Neuronal stem cell (in vitro differentiated cells): ENCODE measurements around the gene SRCAP.

Source experiments
- DNase-seq: peaks from one replicate; pipeline ENCODE4 v3.0.0-alpha.2; 2013; ENCODE audit warnings: low spot score
- H2AFZ ChIP-seq: one replicate; pipeline ENCODE4 v1.6.1; 2013; ENCODE audit warnings: mild to moderate bottlenecking, low read length, inconsistent platforms
- H2AK5ac ChIP-seq: 2 replicates; pipeline ENCODE4 v1.6.1; 2013; ENCODE audit warnings: low read depth, mild to moderate bottlenecking, inconsistent platforms, low read length, moderate library complexity, mixed read lengths
- H2BK120ac ChIP-seq: 2 replicates; pipeline ENCODE4 v1.6.1; 2013; ENCODE audit warnings: low read depth, mild to moderate bottlenecking, inconsistent platforms, low read length, moderate library complexity, mixed read lengths
- H2BK12ac ChIP-seq: one replicate; pipeline ENCODE4 v1.6.1; 2013; ENCODE audit warnings: low read length, inconsistent platforms
- H2BK15ac ChIP-seq: 2 replicates; pipeline ENCODE4 v1.6.1; 2013; ENCODE audit warnings: mild to moderate bottlenecking, low read length, inconsistent platforms, mixed read lengths
- H2BK5ac ChIP-seq: one replicate; pipeline ENCODE4 v1.6.1; 2013; ENCODE audit warnings: inconsistent platforms, mild to moderate bottlenecking, low read length, moderate library complexity
- H3K14ac ChIP-seq: one replicate; pipeline ENCODE4 v1.6.1; 2013; ENCODE audit warnings: low read length, inconsistent platforms
- H3K18ac ChIP-seq: 2 replicates; pipeline ENCODE4 v1.6.1; 2013; ENCODE audit warnings: low read length, inconsistent platforms
- H3K23ac ChIP-seq: 2 replicates; pipeline ENCODE4 v1.6.1; 2013; ENCODE audit warnings: low read depth, mild to moderate bottlenecking, mixed read lengths, low read length, inconsistent platforms; ENCODE audit not compliant: poor library complexity
- H3K27ac ChIP-seq: replicated peaks from 3 replicates; pipeline ENCODE4 v1.5.1; 2013; ENCODE audit warnings: low read length, inconsistent platforms
- H3K27me3 ChIP-seq, 3 experiments: 2 replicates each; pipeline ENCODE4 v1.6.1; 2013; ENCODE audit warnings: low read length in 3 of 3, mild to moderate bottlenecking in 2 of 3, inconsistent platforms in 1 of 3, low read depth in 1 of 3, mixed read lengths in 1 of 3, moderate library complexity in 1 of 3; ENCODE audit not compliant: control insufficient read depth in 3 of 3, insufficient read depth in 3 of 3
- H3K36me3 ChIP-seq, 2 donors: replicated peaks in 1 of 2; 2 replicates each; pipeline ENCODE4 v1.6.1; 2013; ENCODE audit warnings: low read length in 2 of 2; ENCODE audit not compliant: control insufficient read depth in 2 of 2, insufficient read depth in 2 of 2
- H3K4ac ChIP-seq: 2 replicates; pipeline ENCODE4 v1.6.1; 2013; ENCODE audit warnings: inconsistent platforms, mild to moderate bottlenecking, low read length, moderate library complexity
- H3K4me1 ChIP-seq, 2 donors: 1 replicate in 1 of 2; 2 replicates in 1 of 2; pipeline ENCODE4 v1.6.1; 2013; ENCODE audit warnings: low read length in 2 of 2, low read depth in 1 of 2; ENCODE audit not compliant: control insufficient read depth in 2 of 2, insufficient read depth in 1 of 2
- H3K4me2 ChIP-seq: one replicate; pipeline ENCODE4 v1.6.1; 2013; ENCODE audit warnings: mild to moderate bottlenecking, low read length, inconsistent platforms; ENCODE audit not compliant: insufficient read depth, poor library complexity, severe bottlenecking
- H3K4me3 ChIP-seq, 2 donors: 2 replicates each; pipeline ENCODE4 v1.5.1; 2013; ENCODE audit warnings: low read length in 2 of 2, mild to moderate bottlenecking in 2 of 2, inconsistent platforms in 1 of 2, moderate library complexity in 1 of 2
- H3K79me1 ChIP-seq: one replicate; pipeline ENCODE4 v1.6.1; 2013; ENCODE audit warnings: low read depth, mild to moderate bottlenecking, inconsistent platforms, low read length, moderate library complexity
- H3K9ac ChIP-seq: one replicate; pipeline ENCODE4 v1.6.1; 2013; ENCODE audit warnings: mild to moderate bottlenecking, low read depth, low read length, inconsistent platforms; ENCODE audit not compliant: poor library complexity
- H3K9me3 ChIP-seq, 2 donors: replicated peaks in 1 of 2; 2 replicates each; pipeline versions ENCODE3 to v1.6.1; 2013; ENCODE audit warnings: low read length in 2 of 2, mild to moderate bottlenecking in 2 of 2, inconsistent platforms in 1 of 2, low read depth in 1 of 2, mixed read lengths in 1 of 2, moderate library complexity in 1 of 2; ENCODE audit not compliant: control insufficient read depth in 2 of 2, insufficient read depth in 1 of 2
- H4K8ac ChIP-seq: one replicate; pipeline ENCODE4 v1.6.1; 2013; ENCODE audit warnings: low read depth, mild to moderate bottlenecking, inconsistent platforms, low read length, moderate library complexity
- H4K91ac ChIP-seq: one replicate; pipeline ENCODE4 v1.6.1; 2013; ENCODE audit warnings: low read length, low read depth, mild to moderate bottlenecking, inconsistent platforms; ENCODE audit not compliant: poor library complexity
- WGBS, 2 donors: extraction: QIAGEN DNeasy Blood & Tissue Kit; methylation state at CpG; one replicate each; pipeline ENCODE4 v1.1.7; 2013; ENCODE audit warnings: missing lambda C conversion rate in 2 of 2, mixed read lengths in 1 of 2; ENCODE audit not compliant: insufficient read length in 2 of 2, insufficient replicate concordance in 1 of 2; ENCODE audit errors: extremely low coverage in 2 of 2; 5-methylcytosine and 5-hydroxymethylcytosine counted together

The SRCAP gene

GRCh38 chr16:30664616-30665109 lies 34.3 kb upstream of the SRCAP start:
- Histone ChIP-seq H2BK120ac (no peak overlapping the region), H3K4me1 (peaks cover 8 to 15% of the 10 kb centered on the region in 2 donors), H2BK12ac (no peak overlapping the region), H2BK5ac (no peak overlapping the region), H3K36me3 (peaks cover 62 to 88% of the 10 kb centered on the region in 2 donors), H4K91ac (no peak overlapping the region), H3K79me1 (peaks cover 8% of the 10 kb centered on the region), H3K27me3 (no peaks in the 10 kb centered on the region), H3K4me2 (no peak overlapping the region), H3K4ac (no peak overlapping the region), H3K9me3 (no peaks in the 10 kb centered on the region), H2AK5ac (no peak overlapping the region), H3K9ac (peak overlapping the region; percentile 36), H2BK15ac (no peak overlapping the region), H2AFZ (no peak overlapping the region), H3K14ac (no peak overlapping the region), H3K18ac (no peak overlapping the region), H3K27ac (no peak overlapping the region), H3K23ac (peak overlapping the region; percentile 75), H4K8ac (no peak overlapping the region), H3K4me3 (no peak overlapping the region)
- no CpG with 5 or more reads among the region's 15 CpGs for WGBS, 2 donors
- DNase-seq: no peak

GRCh38 chr16:30665155-30665829 lies 33.7 kb upstream of the SRCAP start:
- Histone ChIP-seq H3K9ac (no peak overlapping the region), H3K27ac (no peak overlapping the region)
- no peak for DNase-seq

GRCh38 chr16:30665830-30666190 lies 33.2 kb upstream of the SRCAP start:
- Histone ChIP-seq H3K27ac (no peak overlapping the region), H3K4me1 (peaks cover 0 to 8% of the 10 kb centered on the region in 2 donors), H2BK12ac (no peak overlapping the region), H3K4ac (no peak overlapping the region), H2BK15ac (no peak overlapping the region), H3K18ac (no peak overlapping the region), H3K14ac (no peak overlapping the region), H2AFZ (no peak overlapping the region), H3K9ac (no peak overlapping the region), H3K79me1 (peaks cover 5% of the 10 kb centered on the region), H4K91ac (no peak overlapping the region), H2AK5ac (no peak overlapping the region), H3K4me2 (no peak overlapping the region), H3K23ac (no peak overlapping the region), H3K27me3 (no peaks in the 10 kb centered on the region), H3K4me3 (no peak overlapping the region), H3K9me3 (no peaks in the 10 kb centered on the region), H4K8ac (no peak overlapping the region), H3K36me3 (peaks cover 62 to 93% of the 10 kb centered on the region in 2 donors), H2BK120ac (no peak overlapping the region), H2BK5ac (no peak overlapping the region)
- no CpG with 5 or more reads among the region's 4 CpGs for WGBS, 2 donors
- DNase-seq: no peak

More at GRCh38 chr16:30665155-30665829, 33.7 kb upstream of the SRCAP start:
- WGBS, 2 donors: no CpG with 5 or more reads among the region's 22 CpGs
- peaks cover 7% of the 10 kb centered on the region for H3K79me1 ChIP-seq
- H3K14ac ChIP-seq: no peak overlapping the region
- no peak overlapping the region for H2BK15ac ChIP-seq
- H3K4ac ChIP-seq: no peak overlapping the region
- H3K4me2 ChIP-seq: no peak overlapping the region
- H4K91ac ChIP-seq: no peak overlapping the region
- no peak overlapping the region for H2AFZ ChIP-seq
- H2AK5ac ChIP-seq: no peak overlapping the region
- H2BK5ac ChIP-seq: no peak overlapping the region
- no peaks in the 10 kb centered on the region for H3K27me3 ChIP-seq
- no peak overlapping the region for H3K4me3 ChIP-seq
- peak overlapping the region; percentile 75 for H3K23ac ChIP-seq
- no peak overlapping the region for H2BK12ac ChIP-seq
- peaks cover 3 to 13% of the 10 kb centered on the region in 2 donors for H3K4me1 ChIP-seq
- no peaks in the 10 kb centered on the region for H3K9me3 ChIP-seq
- H4K8ac ChIP-seq: no peak overlapping the region
- H3K18ac ChIP-seq: no peak overlapping the region
- H3K36me3 ChIP-seq: peaks cover 66 to 94% of the 10 kb centered on the region in 2 donors
- H2BK120ac ChIP-seq: no peak overlapping the region

- H3K27ac ChIP-seq: no peak overlapping the region
- no peaks in the 10 kb centered on the region for H3K9me3 ChIP-seq
- H3K79me1 ChIP-seq: peaks cover 1% of the 10 kb centered on the region
- no peaks in the 10 kb centered on the region for H3K4me1 ChIP-seq
- H3K14ac ChIP-seq: no peak overlapping the region
- no peaks in the 10 kb centered on the region for H3K27me3 ChIP-seq
- no peak overlapping the region for H3K18ac ChIP-seq
- no peak overlapping the region for H2BK120ac ChIP-seq
- no peak overlapping the region for H3K4ac ChIP-seq
- no peak overlapping the region for H3K23ac ChIP-seq
- peaks cover 55 to 88% of the 10 kb centered on the region in 2 donors for H3K36me3 ChIP-seq
- no peak overlapping the region for H4K91ac ChIP-seq
- H2BK12ac ChIP-seq: no peak overlapping the region
- no peak overlapping the region for H3K4me3 ChIP-seq
- no peak overlapping the region for H2AFZ ChIP-seq
- H4K8ac ChIP-seq: no peak overlapping the region
- DNase-seq: no peak
- H2BK5ac ChIP-seq: no peak overlapping the region
- H3K4me2 ChIP-seq: no peak overlapping the region
- no peak overlapping the region for H2AK5ac ChIP-seq
- H3K9ac ChIP-seq: no peak overlapping the region
- H2BK15ac ChIP-seq: no peak overlapping the region
- WGBS, 2 donors: no CpG with 5 or more reads among the region's 7 CpGs
Observed at GRCh38 chr16:30666681-30667080, 32.3 kb upstream of the SRCAP start.
